Hepatic stellate cell (primary cell): Measurements from ENCODE around the gene ARHGEF28.

ENCODE experiments used
- DNase-seq: peaks from one replicate; pipeline ENCODE4 v3.0.0; 2011; ENCODE audit warnings: low spot score

The ARHGEF28 gene

DNA sequence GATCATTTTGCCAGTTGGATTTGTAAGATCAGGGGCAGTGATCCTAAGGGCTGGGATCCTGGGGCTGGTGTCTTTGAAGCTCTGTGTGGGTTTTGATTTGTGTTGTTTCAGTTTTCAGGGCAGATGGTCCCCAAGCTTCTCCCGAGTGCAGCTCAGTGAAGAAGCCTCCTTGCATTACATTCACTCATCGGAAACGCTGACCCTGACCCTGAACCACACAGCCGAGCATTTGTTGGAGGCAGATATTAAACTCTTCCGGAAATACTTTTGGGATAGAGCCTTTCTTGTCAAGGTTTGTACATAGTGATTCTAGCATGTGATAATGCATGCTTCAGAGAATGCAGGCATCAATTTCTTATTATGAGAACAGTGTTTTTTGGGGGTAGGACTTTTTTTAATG is 150.4 kb downstream of the ARHGEF28 start:
- no peak for DNase-seq

DNA sequence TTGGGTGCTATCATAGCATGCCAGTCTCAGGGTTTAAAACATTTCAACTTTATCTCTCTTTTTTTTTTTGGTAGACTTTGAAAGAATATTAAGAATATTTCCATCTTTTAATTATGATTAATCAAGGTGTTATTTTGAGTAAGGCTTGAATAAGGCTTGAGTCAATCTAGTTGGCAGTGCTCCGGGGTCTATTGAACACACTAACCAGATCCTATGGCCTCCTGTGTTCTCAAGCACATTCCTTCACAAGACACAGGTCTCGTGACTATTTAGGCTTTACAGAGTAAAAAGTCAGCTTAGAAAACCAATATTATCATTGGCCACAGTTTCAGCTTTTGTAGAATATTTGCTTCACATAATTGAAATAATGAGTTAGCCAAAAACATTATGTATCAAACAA is 151.2 kb downstream of the ARHGEF28 start:
- no peak for DNase-seq

DNA sequence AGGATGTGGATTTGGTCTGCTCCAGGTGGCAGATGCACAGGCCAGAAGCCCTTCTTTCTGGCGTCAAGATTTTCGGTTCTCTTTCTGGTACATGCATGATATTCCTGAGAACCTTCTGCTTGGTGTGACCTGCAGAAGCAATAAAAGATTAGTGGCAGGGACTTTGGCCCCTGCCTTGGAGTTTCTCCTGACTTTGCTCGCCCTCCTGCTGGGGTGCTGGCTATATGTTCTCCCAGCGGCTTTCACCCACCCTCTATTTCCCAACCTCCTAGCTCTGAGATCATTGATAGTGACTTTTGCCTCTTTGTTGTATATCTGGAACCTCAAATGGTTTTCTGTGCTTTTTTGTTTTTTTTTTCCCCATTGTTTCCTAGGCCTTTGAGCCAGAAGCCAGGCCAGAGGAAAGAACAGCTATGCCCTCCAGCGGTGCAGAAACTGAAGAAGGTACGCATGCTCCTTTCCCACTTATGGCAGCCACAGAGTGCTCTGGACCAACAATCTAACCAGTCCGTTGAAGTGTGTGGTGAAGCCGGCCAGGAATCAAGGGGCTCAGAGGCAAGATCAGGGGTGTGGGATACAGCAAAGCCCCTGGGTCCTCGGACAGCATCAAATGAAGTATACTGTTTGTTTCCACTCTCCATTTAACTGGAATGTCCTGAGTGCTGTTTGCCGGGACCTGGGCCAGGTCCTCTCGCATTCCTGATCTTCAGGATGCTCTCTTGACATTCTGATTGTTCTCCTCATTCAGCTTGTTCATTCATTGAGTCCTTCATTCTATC is 154.5 kb downstream of the ARHGEF28 start:
- no peak for DNase-seq

- DNase-seq = no peak
Observed at GRCh38 chr5:73781107-73781768, 155.2 kb downstream of the ARHGEF28 start.

- no peak for DNase-seq
Observed at GRCh38 chr5:73783828-73784227, 157.8 kb downstream of the ARHGEF28 start.

- DNase-seq = no peak
Observed at GRCh38 chr5:73786043-73786831, 160.2 kb downstream of the ARHGEF28 start.

DNA sequence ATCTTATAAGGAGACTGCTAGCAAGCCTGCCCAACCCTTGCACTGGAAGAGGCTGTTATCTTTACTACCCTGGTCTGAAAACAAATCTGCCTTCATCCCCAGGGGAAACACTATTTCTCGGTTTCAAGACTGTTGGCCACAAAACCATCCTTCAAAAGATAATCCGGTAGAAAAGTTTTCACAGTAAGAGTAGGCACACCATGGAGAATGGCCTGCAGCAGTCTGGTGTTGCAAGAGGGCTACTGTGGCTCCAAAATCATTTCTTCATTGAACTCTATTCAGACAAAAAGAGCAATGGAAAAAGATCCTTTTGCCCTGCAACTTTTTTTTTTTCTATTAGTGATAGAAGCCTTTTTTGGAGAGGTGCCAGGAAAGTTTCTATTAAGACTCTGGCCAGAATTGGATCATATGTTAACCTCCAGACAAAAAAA is 163.9 kb downstream of the ARHGEF28 start:
- no peak for DNase-seq

GRCh38 chr5:73791389-73791788 is 165.4 kb downstream of the ARHGEF28 start:
- DNase-seq = no peak

DNA sequence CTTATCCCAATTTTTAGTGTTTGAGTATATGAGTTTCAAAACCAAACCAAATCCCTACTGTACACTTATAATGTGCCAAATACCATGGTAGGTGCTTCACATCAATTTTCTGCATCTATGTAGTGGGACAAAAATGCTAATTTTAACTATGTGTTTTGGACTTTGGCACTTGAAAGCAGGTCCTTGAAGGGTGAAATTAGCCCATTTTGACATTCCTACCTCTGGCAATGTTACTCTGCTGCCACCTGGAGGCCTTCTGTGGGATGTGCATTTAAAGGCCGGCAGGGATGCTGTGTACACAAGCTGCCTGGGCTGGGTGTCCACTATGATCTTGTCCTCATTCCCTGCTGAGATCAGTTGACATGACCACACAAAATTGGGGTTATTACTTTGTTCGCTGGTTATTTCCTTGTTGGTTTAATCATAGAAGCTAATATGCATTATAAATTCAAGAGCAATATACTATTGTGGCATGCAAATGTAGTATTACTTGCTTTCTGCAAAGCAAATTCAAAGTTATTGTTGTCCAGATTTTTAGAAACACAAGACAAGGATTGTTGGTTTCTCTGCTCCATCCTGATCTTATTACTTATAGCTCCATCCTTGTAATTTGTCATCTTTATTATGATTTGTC is 166.8 kb downstream of the ARHGEF28 start:
- DNase-seq = peak; percentile 31

DNA sequence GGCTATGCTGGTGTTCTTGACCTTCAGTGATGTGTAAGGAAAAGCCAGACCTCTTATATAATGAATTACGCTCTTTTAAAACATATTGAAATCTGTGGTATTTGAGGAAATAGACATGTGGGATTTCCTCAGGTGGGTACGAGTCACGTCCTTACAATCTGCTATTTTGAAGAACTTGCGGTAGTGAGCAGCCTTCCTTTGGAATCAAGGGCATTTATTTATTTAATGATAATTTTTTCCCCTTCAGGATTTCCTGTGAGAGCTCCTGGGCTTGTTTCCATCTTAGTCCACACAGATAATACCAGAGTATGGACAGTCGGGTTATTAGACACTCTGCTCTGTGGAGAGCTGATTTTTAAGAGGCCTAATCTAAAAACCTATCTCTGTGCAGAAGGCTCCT is 167.9 kb downstream of the ARHGEF28 start:
- DNase-seq = no peak

DNA sequence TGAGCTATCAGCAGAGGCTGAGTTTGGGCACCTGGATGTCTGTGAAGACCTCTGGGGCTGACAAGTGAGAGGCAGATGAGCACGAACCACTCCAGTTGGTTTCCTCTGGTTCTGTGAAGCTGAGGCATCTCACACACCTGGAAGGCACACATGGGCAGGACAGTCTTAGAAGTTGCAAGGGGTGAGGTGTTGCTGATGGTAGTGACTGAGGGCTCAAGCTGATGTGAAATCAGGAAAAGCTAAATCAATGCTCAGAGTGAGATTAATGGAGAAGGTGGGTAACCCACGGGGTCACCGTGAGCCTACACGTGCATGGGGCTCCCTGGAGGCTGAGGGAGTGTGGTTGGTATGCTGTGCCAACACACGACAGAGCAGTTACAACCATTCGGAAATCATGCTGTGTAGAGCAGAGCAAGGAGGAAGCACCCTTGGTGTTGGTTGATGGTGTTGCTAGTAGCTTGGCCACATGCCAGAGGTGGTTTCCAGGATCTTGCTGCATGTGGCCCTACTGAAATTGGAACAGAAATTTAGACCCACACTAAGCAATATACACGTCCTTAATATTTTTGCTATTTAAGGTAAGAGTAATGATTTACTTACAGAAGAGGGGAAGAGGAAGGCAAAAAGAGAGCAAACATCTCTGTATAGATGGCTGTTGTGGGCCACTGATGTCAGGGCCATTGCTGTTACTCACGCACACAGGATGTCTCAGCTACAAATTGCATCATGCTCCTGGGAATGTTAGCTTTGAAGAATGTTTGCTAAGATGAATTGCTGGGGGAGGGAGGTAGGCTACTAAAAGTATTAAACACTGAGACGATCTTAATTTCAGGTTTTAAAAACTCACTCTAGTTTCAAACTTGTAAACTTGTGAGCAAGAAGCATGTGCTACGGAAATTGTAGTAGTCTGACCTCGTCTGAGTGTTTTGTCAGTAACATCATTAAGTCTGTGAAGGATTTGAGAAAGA is 170.5 kb downstream of the ARHGEF28 start:
- DNase-seq = peak; percentile 71

GRCh38 chr5:73797132-73797510 is 171.1 kb downstream of the ARHGEF28 start:
- no peak for DNase-seq

- no peak for DNase-seq
Observed at GRCh38 chr5:73799401-73799972, 173.5 kb downstream of the ARHGEF28 start.

DNA sequence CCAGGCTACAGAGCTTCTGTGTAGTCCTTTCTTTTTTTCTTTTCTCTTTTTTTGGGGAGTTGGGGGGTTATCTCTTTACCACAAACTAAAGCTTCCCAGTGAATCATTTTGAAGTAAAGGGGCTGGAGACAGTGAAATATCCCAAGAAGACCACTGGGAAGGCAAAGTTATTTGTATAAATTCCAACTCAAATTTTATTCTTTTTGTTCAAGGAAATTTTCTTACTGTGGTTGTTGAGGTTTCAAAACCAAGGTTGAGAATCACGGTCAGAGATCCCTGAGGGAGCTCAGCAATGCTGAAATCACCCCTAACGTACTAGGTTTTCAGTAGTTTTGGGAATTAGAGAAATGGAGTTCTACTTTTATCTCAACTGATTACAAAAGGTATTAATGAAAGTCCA is 175.7 kb downstream of the ARHGEF28 start:
- no peak for DNase-seq

- no peak for DNase-seq
Observed at GRCh38 chr5:73805449-73805848, 179.5 kb downstream of the ARHGEF28 start.

- DNase-seq = no peak
Observed at GRCh38 chr5:73808911-73809310, 182.9 kb downstream of the ARHGEF28 start.

GRCh38 chr5:73810429-73810828 is 184.4 kb downstream of the ARHGEF28 start:
- DNase-seq = no peak

DNA sequence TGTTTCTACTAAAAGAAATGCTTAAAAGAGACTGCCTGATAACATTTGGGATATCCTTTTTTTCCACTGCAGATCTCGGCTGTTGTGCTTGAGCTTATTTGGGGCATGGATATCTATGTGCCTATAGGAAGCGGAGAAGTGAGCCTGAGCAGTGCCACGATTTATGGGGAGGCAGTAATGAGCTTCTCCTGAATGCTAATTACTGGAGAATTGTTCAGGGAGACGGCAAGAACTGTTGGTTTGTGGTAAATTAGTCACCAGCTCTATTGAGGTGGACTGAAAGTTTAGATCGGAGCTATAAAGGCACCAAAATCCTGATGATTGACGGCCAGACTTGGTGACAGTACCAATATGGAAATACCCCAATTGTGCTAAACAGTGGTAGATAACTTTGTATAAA is 186.5 kb downstream of the ARHGEF28 start:
- DNase-seq = no peak

GRCh38 chr5:73812962-73813588 is 187.1 kb downstream of the ARHGEF28 start:
- DNase-seq = no peak

DNA sequence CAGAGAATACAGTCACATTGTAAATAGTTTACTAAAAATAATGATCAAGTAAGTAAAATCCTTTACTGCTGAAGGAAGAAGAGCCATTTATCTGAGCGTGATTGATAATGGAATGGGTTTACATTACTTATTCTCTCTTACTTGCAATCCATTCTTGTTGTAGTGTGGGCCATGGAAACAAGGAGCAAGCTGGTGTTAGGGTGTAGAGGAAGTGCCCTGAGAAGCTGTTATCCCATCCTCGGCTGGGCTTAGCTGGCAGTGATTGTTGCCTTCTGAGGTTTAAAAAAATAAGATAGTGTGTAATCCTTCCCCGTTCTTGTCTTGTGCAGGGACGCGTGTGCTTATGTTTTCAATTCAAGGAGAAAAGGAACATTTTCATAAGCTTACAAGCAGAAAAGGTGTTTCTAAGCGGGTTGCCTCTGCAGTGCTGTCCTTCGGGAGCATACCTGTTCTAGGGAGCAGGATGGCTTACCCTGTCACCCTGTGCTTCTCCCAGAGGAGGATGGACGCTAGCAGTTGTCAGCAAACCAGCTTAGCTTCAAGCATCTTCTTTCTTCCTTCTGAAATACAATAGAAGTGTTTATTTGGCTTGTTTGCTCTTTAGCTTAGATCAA is 188.3 kb downstream of the ARHGEF28 start:
- no peak for DNase-seq
